Ovary (tissue), 9 donors: ENCODE results near the gene ABLIM1. TPM values are rescaled to one million over a fixed set of nuclear protein-coding genes. Genes with fewer than 3 reads are reported as not detected.

Experiments
- DNase-seq, 5 donors: peaks; one replicate each; pipeline ENCODE4 v3.0.0-alpha.2; 2019 to 2020
- H3K27ac ChIP-seq, 2 donors: fragments of 200-600 bp; one replicate each; pipeline versions ENCODE4 v1.5.1 to v1.8.0; 2019 to 2022
- H3K27me3 ChIP-seq: fragments of 200-600 bp; one replicate; pipeline ENCODE4 v1.8.0; 2022
- H3K36me3 ChIP-seq: fragments of 200-600 bp; sonication (generic); one replicate; pipeline ENCODE4 v1.5.1; 2019
- H3K4me1 ChIP-seq: one replicate; pipeline ENCODE4 v1.8.1; 2013; ENCODE audit warnings: mild to moderate bottlenecking, moderate library complexity; ENCODE audit not compliant: insufficient read depth
- H3K4me3 ChIP-seq: fragments of 200-600 bp; sonication (generic); one replicate; pipeline ENCODE4 v1.5.1; 2017
- H3K9me3 ChIP-seq, 2 donors: fragments of 200-600 bp in 1 of 2; sonication (generic) in 1 of 2; one replicate each; pipeline versions ENCODE4 v1.5.1 to v1.8.1; 2013 to 2019; ENCODE audit warnings: mild to moderate bottlenecking in 1 of 2, moderate library complexity in 1 of 2
- EP300 ChIP-seq: sonication (generic); formaldehyde crosslinking; IDR thresholded peaks from one replicate; pipeline ENCODE4 v1.6.1; 2017; ENCODE audit warnings: antibody characterized with exemption
- POLR2A ChIP-seq: fragments of 450-650 bp; IDR thresholded peaks from one replicate; pipeline ENCODE4 v1.6.1; 2017; ENCODE audit warnings: antibody characterized with exemption, mild to moderate bottlenecking, moderate library complexity
- WGBS, 3 donors: extraction: QIAGEN DNeasy Blood & Tissue Kit in 1 of 3; methylation state at CpG; one replicate each; pipeline versions ENCODE4 v1.1.5 to v1.1.7; 2013 to 2017; 5-methylcytosine and 5-hydroxymethylcytosine counted together
- intact Hi-C, 4 donors: fragments of 100-400 bp; cut with DNase I; formaldehyde crosslinking; loops; one replicate each; pipeline versions ENCODE4 v1.11.0 to v1.15.1; 2022 to 2023
- polyA plus RNA-seq, 2 donors: library from polyadenylated mRNA; stranded (reverse); fragments of 200-250 nt in 1 of 2; fragments of 350-450 nt in 1 of 2; fragmentation: Illumina TruSeq in 1 of 2; extraction: RNeasy Lipid Tissue Mini Kit (QIAGEN cat#74804) in 1 of 2; gene quantifications; one replicate each; pipeline ENCODE4 v1.2.3, GENCODE V29; 2013 to 2014
- total RNA-seq, 7 donors: library from RNA; depleted of rRNA in 2 of 7; stranded (reverse); fragments of >200 nt in 2 of 7; fragmentation: NEBNext Ultra II Directional in 3 of 7; extraction: Animal tissue kit (Norgen Biotek cat#: 25700) in 3 of 7; gene quantifications; one replicate each; pipeline versions ENCODE4 v1.1.0 to v1.2.4, GENCODE V29; 2016 to 2023
- TF ChIP-seq, protein P1 (sequence below), 3 donors: fragments of 450-650 bp in 2 of 3; fragments of 200-600 bp in 1 of 3; IDR thresholded peaks; one replicate each; pipeline versions ENCODE4 v1.5.1 to v1.8.0; 2016 to 2022; ENCODE audit warnings: antibody characterized with exemption in 3 of 3, mild to moderate bottlenecking in 1 of 3
- donor health status: DM: no; HTN: no; CAD: no; lungs with moderate emphysema.
- donor health status: DM: no; HTN: no; CAD: no.
- donor health status: Bipolar disorder and iron deficiency.
- donor health status: DM: yes; HTN: yes; CAD: no.
- donor health status: DM: no; HTN: no; CAD: no.
- donor health status: DM: yes; HTN: yes; CAD: no.

The ABLIM1 gene
- total and polyA plus RNA-seq, 9 donors, result 155 to 505 (median 283) TPM

- intact Hi-C loops, result loop anchor here in 2 of 4 donors (5.0 to 10.0 kb wide), 3 partner anchors 71 to 241 kb away; no protein-coding TSS in a partner anchor
- H3K27ac ChIP-seq, result no peak overlapping the region
- peaks cover 8% of the 10 kb centered on the region for H3K4me1 ChIP-seq
- no peak for TF ChIP-seq EP300
- TF ChIP-seq POLR2A, result no peak
- TF ChIP-seq, protein P1, sequence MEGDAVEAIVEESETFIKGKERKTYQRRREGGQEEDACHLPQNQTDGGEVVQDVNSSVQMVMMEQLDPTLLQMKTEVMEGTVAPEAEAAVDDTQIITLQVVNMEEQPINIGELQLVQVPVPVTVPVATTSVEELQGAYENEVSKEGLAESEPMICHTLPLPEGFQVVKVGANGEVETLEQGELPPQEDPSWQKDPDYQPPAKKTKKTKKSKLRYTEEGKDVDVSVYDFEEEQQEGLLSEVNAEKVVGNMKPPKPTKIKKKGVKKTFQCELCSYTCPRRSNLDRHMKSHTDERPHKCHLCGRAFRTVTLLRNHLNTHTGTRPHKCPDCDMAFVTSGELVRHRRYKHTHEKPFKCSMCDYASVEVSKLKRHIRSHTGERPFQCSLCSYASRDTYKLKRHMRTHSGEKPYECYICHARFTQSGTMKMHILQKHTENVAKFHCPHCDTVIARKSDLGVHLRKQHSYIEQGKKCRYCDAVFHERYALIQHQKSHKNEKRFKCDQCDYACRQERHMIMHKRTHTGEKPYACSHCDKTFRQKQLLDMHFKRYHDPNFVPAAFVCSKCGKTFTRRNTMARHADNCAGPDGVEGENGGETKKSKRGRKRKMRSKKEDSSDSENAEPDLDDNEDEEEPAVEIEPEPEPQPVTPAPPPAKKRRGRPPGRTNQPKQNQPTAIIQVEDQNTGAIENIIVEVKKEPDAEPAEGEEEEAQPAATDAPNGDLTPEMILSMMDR (IDR thresholded peaks at IDR 0.05), result no peak
- no peaks in the 10 kb centered on the region for H3K36me3 ChIP-seq
- H3K9me3 ChIP-seq, result no peaks in the 10 kb centered on the region
- no peak for DNase-seq
- H3K4me3 ChIP-seq, result no peak overlapping the region
- no peaks in the 10 kb centered on the region for H3K27me3 ChIP-seq
- 70 to 85% (median 73%) methylated on average over 8 of the region's 8 CpGs for WGBS, 3 donors
These were observed 114.6 kb downstream of the ABLIM1 start for GRCh38 chr10:114543456-114543855.

- no peaks in the 10 kb centered on the region for H3K9me3 ChIP-seq
- DNase-seq, result no peak
- TF ChIP-seq EP300 (no peak), POLR2A (no peak)
- TF ChIP-seq, protein P1 (IDR thresholded peaks at IDR 0.05), result no peak
- peaks cover 14% of the 10 kb centered on the region for H3K4me1 ChIP-seq
- 85 to 94% (median 93%) methylated on average over 2 of the region's 2 CpGs for WGBS, 3 donors
- intact Hi-C loops, result loop anchor here in 2 of 4 donors (5.0 to 10.0 kb wide), 3 partner anchors 70 to 240 kb away; no protein-coding TSS in a partner anchor
- H3K27me3 ChIP-seq, result no peaks in the 10 kb centered on the region
- H3K4me3 ChIP-seq, result no peak overlapping the region
- peak overlapping the region in 1 of 2 donors; percentile 81 for H3K27ac ChIP-seq
- H3K36me3 ChIP-seq, result no peaks in the 10 kb centered on the region
These were observed 115.7 kb downstream of the ABLIM1 start for GRCh38 chr10:114542373-114542772.

DNA sequence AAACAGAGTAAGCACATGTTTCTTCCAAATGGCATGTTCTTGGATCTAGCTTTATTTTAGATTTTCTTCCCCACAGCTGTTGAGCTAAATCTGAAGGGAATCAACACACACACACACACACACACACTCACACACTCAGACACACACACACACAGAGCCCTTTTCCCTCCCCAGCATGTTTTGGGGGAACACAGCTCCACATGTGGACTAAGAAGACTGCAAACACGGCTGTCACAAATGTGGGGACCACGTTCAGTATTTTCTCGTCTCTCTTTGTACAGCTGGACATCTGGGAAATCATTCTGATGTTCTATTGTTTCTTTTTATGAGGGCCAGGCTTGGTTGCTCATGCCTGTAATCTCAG lies 116.3 kb downstream of the ABLIM1 start:
- no peaks in the 10 kb centered on the region for H3K9me3 ChIP-seq
- 16 to 22% (median 20%) methylated on average over 3 of the region's 3 CpGs for WGBS, 3 donors
- TF ChIP-seq POLR2A, result no peak
- peak in 1 of 5 donors; percentile 54 for DNase-seq
- intact Hi-C loops, result loop anchor here in 2 of 4 donors (5.0 to 10.0 kb wide), 3 partner anchors 69 to 239 kb away; no protein-coding TSS in a partner anchor
- no peaks in the 10 kb centered on the region for H3K27me3 ChIP-seq
- H3K27ac ChIP-seq, result peak overlapping the region in 1 of 2 donors; percentile 81
- peaks cover 14% of the 10 kb centered on the region for H3K4me1 ChIP-seq
- no peak overlapping the region for H3K4me3 ChIP-seq
- H3K36me3 ChIP-seq, result no peaks in the 10 kb centered on the region

- intact Hi-C loops, result loop anchor here in 2 of 4 donors (5.0 to 10.0 kb wide), 3 partner anchors 69 to 239 kb away; no protein-coding TSS in a partner anchor
- H3K4me3 ChIP-seq, result no peak overlapping the region
- no peaks in the 10 kb centered on the region for H3K27me3 ChIP-seq
- peaks cover 14% of the 10 kb centered on the region for H3K4me1 ChIP-seq
- DNase-seq, result peak; percentile 76 to 90 (median 78)
- H3K27ac ChIP-seq, result peak overlapping the region; percentile 59 to 81
- whole genome bisulfite sequencing, 3 donors, result 25 to 29% (median 28%) methylated on average over 14 of the region's 14 CpGs
- H3K36me3 ChIP-seq, result no peaks in the 10 kb centered on the region
- TF ChIP-seq, protein P1 (IDR thresholded peaks at IDR 0.05), result no peak
- TF ChIP-seq POLR2A, result peak; percentile 14
- H3K9me3 ChIP-seq, result no peaks in the 10 kb centered on the region
These were observed 116.8 kb downstream of the ABLIM1 start for GRCh38 chr10:114541081-114541796.

- Histone ChIP-seq H3K4me3 (no peak overlapping the region), H3K27ac (peak overlapping the region; percentile 59 to 81), H3K36me3 (no peaks in the 10 kb centered on the region), H3K27me3 (no peaks in the 10 kb centered on the region), H3K9me3 (no peaks in the 10 kb centered on the region), H3K4me1 (peaks cover 14% of the 10 kb centered on the region)
- 66 to 82% (median 75%) methylated on average over 8 of the region's 8 CpGs for WGBS, 3 donors
- DNase-seq, result no peak
- intact Hi-C loops, result loop anchor here in 2 of 4 donors (5.0 to 10.0 kb wide), 3 partner anchors 68 to 238 kb away; no protein-coding TSS in a partner anchor
- no peak for TF ChIP-seq POLR2A
- TF ChIP-seq, protein P1 (IDR thresholded peaks at IDR 0.05), result no peak
- TF ChIP-seq EP300, result no peak
These were observed 117.8 kb downstream of the ABLIM1 start for GRCh38 chr10:114540236-114540635.
